Measurements from ENCODE around the gene TBX10.

GRCh38 chr11:67640758-67641337 is 1.3 kb upstream of the TBX10 start:
- TF ChIP-seq, protein P1, sequence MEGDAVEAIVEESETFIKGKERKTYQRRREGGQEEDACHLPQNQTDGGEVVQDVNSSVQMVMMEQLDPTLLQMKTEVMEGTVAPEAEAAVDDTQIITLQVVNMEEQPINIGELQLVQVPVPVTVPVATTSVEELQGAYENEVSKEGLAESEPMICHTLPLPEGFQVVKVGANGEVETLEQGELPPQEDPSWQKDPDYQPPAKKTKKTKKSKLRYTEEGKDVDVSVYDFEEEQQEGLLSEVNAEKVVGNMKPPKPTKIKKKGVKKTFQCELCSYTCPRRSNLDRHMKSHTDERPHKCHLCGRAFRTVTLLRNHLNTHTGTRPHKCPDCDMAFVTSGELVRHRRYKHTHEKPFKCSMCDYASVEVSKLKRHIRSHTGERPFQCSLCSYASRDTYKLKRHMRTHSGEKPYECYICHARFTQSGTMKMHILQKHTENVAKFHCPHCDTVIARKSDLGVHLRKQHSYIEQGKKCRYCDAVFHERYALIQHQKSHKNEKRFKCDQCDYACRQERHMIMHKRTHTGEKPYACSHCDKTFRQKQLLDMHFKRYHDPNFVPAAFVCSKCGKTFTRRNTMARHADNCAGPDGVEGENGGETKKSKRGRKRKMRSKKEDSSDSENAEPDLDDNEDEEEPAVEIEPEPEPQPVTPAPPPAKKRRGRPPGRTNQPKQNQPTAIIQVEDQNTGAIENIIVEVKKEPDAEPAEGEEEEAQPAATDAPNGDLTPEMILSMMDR (IDR thresholded peaks at IDR 0.05), result no peak
- TF ChIP-seq POLR2A (IDR thresholded peaks at IDR 0.05), result no peak
- no peak for TF ChIP-seq EP300 (IDR thresholded peaks at IDR 0.05)

Data from tibial nerve (tissue), 4 donors.